Thyroid gland (tissue), 4 donors: ENCODE data around the gene CTNNA3.
"Not testable (repeated sequence)": the region's sequence is repeated elsewhere in the genome, so short reads cannot be mapped to it uniquely, and the experiment has no call there.

Source experiments
- CTCF ChIP-seq, 6 experiments: fragments of 200-600 bp in 3 of 6; fragments of 450-650 bp in 3 of 6; sonication (generic) in 3 of 6; IDR thresholded peaks; one replicate each; pipeline ENCODE4 v1.5.1; 2016 to 2019; ENCODE audit warnings: antibody characterized with exemption in 6 of 6, mild to moderate bottlenecking in 2 of 6, inconsistent platforms in 1 of 6, moderate library complexity in 1 of 6
- POLR2A ChIP-seq, 2 donors: fragments of 450-650 bp; IDR thresholded peaks; one replicate each; pipeline ENCODE4 v1.6.1; 2017; ENCODE audit warnings: antibody characterized with exemption in 2 of 2, mild to moderate bottlenecking in 2 of 2, moderate library complexity in 1 of 2

GRCh38 chr10:67699613-67700270 lies 3.7 kb upstream of the CTNNA3 start:
- TF ChIP-seq CTCF, POLR2A (IDR thresholded peaks at IDR 0.05): not testable (repeated sequence)
